ENCODE data around the gene CTDSPL. TPM values are rescaled to one million over a fixed set of nuclear protein-coding genes. Genes with fewer than 3 reads are reported as not detected.

The CTDSPL gene
- total RNA-seq, 1 experiment from 2014 or later, result 14.0 TPM

DNA sequence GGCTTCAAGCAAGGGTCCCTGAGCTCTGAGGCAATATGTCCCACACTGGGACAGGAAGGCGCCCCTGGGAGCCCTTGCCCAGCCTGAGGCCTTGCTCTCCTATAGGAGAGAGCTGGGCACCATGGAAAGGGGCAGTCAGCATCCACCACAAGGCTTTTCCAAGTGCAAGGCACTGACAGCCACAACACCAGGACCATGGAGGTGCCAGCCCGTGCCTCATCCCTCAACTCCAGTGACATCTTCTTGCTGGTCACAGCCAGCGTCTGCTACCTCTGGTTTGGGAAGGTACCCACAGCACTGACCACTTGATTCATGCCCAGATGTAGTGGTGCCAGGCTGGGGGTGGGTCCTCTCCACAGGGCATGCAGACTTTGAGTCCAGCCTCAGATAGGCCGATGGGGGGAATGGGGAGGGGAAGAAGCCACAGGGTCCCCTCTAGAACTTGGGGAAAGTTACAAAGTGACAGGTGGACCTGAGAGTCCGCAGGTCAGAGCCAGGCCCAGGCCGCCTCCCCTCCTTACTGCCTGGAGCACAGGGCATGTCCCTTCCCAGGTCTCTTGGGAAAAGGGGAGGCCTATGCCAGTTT, 140.7 kb downstream of the CTDSPL start:
- no TSS peak for BruUV-seq (replicated peaks)
- Histone ChIP-seq H3K4me1 (ENCODE audit: insufficient read depth, low read length, poor library complexity, severe bottlenecking) (peaks cover 5% of the 10 kb centered on the region), H3K4me3 (ENCODE audit: low read depth, low read length, poor library complexity, severe bottlenecking) (no peak overlapping the region), H3K9me3 (ENCODE audit: low read depth, low read length, poor library complexity, severe bottlenecking) (no peaks in the 10 kb centered on the region), H3K36me3 (ENCODE audit: insufficient read depth, low read length, poor library complexity, severe bottlenecking) (no peaks in the 10 kb centered on the region), H3K27ac (ENCODE audit: low read depth, low read length, poor library complexity, severe bottlenecking) (no peak overlapping the region), H3K27me3 (replicated peaks; ENCODE audit: insufficient read depth, low read depth, low read length, poor library complexity) (no peaks in the 10 kb centered on the region)
- DNase-seq (ENCODE audit: low spot score), result no peak
- TF ChIP-seq EZH2 (IDR thresholded peaks at IDR 0.05; ENCODE audit: borderline replicate concordance, low read depth, low read length, poor library complexity, severe bottlenecking), result no peak
- TF ChIP-seq, protein P1, sequence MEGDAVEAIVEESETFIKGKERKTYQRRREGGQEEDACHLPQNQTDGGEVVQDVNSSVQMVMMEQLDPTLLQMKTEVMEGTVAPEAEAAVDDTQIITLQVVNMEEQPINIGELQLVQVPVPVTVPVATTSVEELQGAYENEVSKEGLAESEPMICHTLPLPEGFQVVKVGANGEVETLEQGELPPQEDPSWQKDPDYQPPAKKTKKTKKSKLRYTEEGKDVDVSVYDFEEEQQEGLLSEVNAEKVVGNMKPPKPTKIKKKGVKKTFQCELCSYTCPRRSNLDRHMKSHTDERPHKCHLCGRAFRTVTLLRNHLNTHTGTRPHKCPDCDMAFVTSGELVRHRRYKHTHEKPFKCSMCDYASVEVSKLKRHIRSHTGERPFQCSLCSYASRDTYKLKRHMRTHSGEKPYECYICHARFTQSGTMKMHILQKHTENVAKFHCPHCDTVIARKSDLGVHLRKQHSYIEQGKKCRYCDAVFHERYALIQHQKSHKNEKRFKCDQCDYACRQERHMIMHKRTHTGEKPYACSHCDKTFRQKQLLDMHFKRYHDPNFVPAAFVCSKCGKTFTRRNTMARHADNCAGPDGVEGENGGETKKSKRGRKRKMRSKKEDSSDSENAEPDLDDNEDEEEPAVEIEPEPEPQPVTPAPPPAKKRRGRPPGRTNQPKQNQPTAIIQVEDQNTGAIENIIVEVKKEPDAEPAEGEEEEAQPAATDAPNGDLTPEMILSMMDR (conservative IDR thresholded peaks at IDR 0.05; ENCODE audit: low read depth, low read length), result no peak
- intact Hi-C loops (cut with micrococcal nuclease; ENCODE audit: unreplicated experiment), result no loop called here
- CTCF ChIA-PET, result no interaction called here
- POLR2A ChIA-PET (ENCODE audit: low non-redundant PET), result no interaction called here

DNA sequence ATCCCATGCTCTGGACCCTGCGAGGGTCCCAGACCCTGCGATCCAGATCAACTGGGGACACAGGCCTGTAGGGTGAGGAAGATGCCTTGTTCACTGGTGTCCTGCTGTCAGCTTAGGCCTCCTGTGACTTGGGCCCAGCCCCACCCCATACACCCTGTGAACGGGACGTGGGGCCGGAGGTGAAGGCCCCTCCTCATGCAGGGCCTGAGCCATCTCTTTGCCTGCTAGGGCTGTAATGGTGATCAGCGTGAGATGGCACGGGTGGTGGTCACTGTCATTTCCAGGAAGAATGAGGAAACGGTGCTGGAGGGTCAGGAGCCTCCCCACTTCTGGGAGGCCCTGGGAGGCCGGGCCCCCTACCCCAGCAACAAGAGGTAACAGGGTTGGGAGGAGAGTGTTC, 141.3 kb downstream of the CTDSPL start:
- Histone ChIP-seq H3K36me3 (ENCODE audit: insufficient read depth, low read length, poor library complexity, severe bottlenecking) (no peaks in the 10 kb centered on the region), H3K4me1 (ENCODE audit: insufficient read depth, low read length, poor library complexity, severe bottlenecking) (peaks cover 5% of the 10 kb centered on the region), H3K9me3 (ENCODE audit: low read depth, low read length, poor library complexity, severe bottlenecking) (no peaks in the 10 kb centered on the region), H3K4me3 (ENCODE audit: low read depth, low read length, poor library complexity, severe bottlenecking) (no peak overlapping the region), H3K27me3 (replicated peaks; ENCODE audit: insufficient read depth, low read depth, low read length, poor library complexity) (no peaks in the 10 kb centered on the region), H3K27ac (ENCODE audit: low read depth, low read length, poor library complexity, severe bottlenecking) (no peak overlapping the region)
- TF ChIP-seq, protein P1 (conservative IDR thresholded peaks at IDR 0.05; ENCODE audit: low read depth, low read length), result no peak
- no peak for TF ChIP-seq EZH2 (IDR thresholded peaks at IDR 0.05; ENCODE audit: borderline replicate concordance, low read depth, low read length, poor library complexity, severe bottlenecking)
- no TSS peak for BruUV-seq (replicated peaks)
- CTCF ChIA-PET, result no interaction called here
- intact Hi-C loops (cut with micrococcal nuclease; ENCODE audit: unreplicated experiment), result no loop called here
- DNase-seq (ENCODE audit: low spot score), result no peak
- POLR2A ChIA-PET (ENCODE audit: low non-redundant PET), result no interaction called here

DNA sequence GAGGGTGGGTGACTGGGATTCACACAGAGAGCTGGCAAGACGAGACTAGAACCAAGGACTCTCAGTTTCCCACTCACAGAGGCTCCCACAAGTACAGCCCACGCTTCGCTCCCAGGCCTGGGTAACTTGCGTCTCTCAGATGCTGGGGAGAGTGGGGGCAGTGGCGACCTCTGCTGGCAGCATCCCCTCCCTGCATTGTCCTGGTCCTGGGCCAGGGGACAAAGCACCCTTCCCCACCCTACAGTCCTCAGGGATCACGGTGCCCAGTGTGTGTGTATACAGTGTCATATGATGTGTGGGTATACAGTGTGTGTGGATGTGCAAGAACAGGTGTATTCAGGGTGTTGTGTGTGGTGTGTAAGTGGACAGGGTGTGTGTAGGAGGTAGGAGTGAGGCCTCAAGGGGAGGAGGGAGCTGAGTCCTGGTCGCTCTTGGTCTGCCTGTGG, 141.7 kb downstream of the CTDSPL start:
- DNase-seq (ENCODE audit: low spot score), result peak; percentile 53
- ChIA-PET CTCF (no interaction called here), POLR2A (ENCODE audit: low non-redundant PET) (no interaction called here)
- no peak overlapping the region for H3K4me3 ChIP-seq (ENCODE audit: low read depth, low read length, poor library complexity, severe bottlenecking)
- H3K36me3 ChIP-seq (ENCODE audit: insufficient read depth, low read length, poor library complexity, severe bottlenecking), result no peaks in the 10 kb centered on the region
- no peaks in the 10 kb centered on the region for H3K9me3 ChIP-seq (ENCODE audit: low read depth, low read length, poor library complexity, severe bottlenecking)
- no peaks in the 10 kb centered on the region for H3K27me3 ChIP-seq (replicated peaks; ENCODE audit: insufficient read depth, low read depth, low read length, poor library complexity)
- H3K4me1 ChIP-seq (ENCODE audit: insufficient read depth, low read length, poor library complexity, severe bottlenecking), result peaks cover 3% of the 10 kb centered on the region
- TF ChIP-seq EZH2 (IDR thresholded peaks at IDR 0.05; ENCODE audit: borderline replicate concordance, low read depth, low read length, poor library complexity, severe bottlenecking), result no peak
- TF ChIP-seq, protein P1 (conservative IDR thresholded peaks at IDR 0.05; ENCODE audit: low read depth, low read length), result peak; percentile 75
- no peak overlapping the region for H3K27ac ChIP-seq (ENCODE audit: low read depth, low read length, poor library complexity, severe bottlenecking)
- intact Hi-C loops (cut with micrococcal nuclease; ENCODE audit: unreplicated experiment), result no loop called here
- BruUV-seq (replicated peaks), result no TSS peak

All from A673 (cell line).